Measurements from ENCODE around the gene SLC35E2B. TPM values are rescaled to one million over a fixed set of nuclear protein-coding genes. Genes with fewer than 3 reads are reported as not detected.
A peak's percentile ranks its signal among the peaks of the same experiment; 100 is the strongest.

Gene SLC35E2B
- total and polyA plus RNA-seq, 2 donors (not counting 1 experiment from before 2014, with no cell fraction given) = 17.5 to 55.8 TPM

GRCh38 chr1:1616838-1617237 lies 75.8 kb downstream of the SLC35E2B start:
- Histone ChIP-seq H3K79me2 (ENCODE audit: control insufficient read depth, insufficient read depth, low read length) (peaks cover 20% of the 10 kb centered on the region), H3K4me1 (ENCODE audit: control insufficient read depth, extremely low read depth, insufficient read depth, low read length) (peaks cover 10% of the 10 kb centered on the region), H2AFZ (ENCODE audit: low read length) (no peak overlapping the region), H3K9ac (ENCODE audit: insufficient read depth, low read length) (no peak overlapping the region), H3K4me3 (replicated peaks in 1 of 4; ENCODE audit: control extremely low read depth in 1 of 4, insufficient read depth in 1 of 4, low read depth in 3 of 4, low read length in 4 of 4) (peak overlapping the region; percentile 58 to 98 (median 87)), H3K36me3 (ENCODE audit: control insufficient read depth, insufficient read depth, low read length) (peaks cover 4% of the 10 kb centered on the region), H3K9me3 (ENCODE audit: control insufficient read depth, insufficient read depth, low read depth, low read length) (no peaks in the 10 kb centered on the region), H3K27me3 (ENCODE audit: control insufficient read depth, insufficient read depth, low read length) (no peaks in the 10 kb centered on the region), H3K4me2 (ENCODE audit: extremely low read depth, insufficient read depth, low read length) (peak overlapping the region; percentile 88), H4K20me1 (ENCODE audit: control insufficient read depth, extremely low read depth, insufficient read depth, low read length) (no peaks in the 10 kb centered on the region), H3K27ac (ENCODE audit: insufficient read depth, low read length) (no peak overlapping the region)
- TF ChIP-seq EZH2 (IDR thresholded peaks at IDR 0.05; ENCODE audit: low read length, missing control alignments) (no peak), CTCF (conservative IDR thresholded peaks at IDR 0.05 in 1 of 2, IDR thresholded peaks at IDR 0.05 in 1 of 2; ENCODE audit: low read depth in 1 of 2, low read length in 2 of 2) (no peak)
- DNase-seq (ENCODE audit: low read depth in 2 of 2) = no peak

- Histone ChIP-seq H3K79me2 (ENCODE audit: control insufficient read depth, insufficient read depth, low read length) (peaks cover 20% of the 10 kb centered on the region), H3K9me3 (ENCODE audit: control insufficient read depth, insufficient read depth, low read depth, low read length) (no peaks in the 10 kb centered on the region), H3K36me3 (ENCODE audit: control insufficient read depth, insufficient read depth, low read length) (peaks cover 4% of the 10 kb centered on the region), H2AFZ (ENCODE audit: low read length) (peak overlapping the region; percentile 55), H4K20me1 (ENCODE audit: control insufficient read depth, extremely low read depth, insufficient read depth, low read length) (no peaks in the 10 kb centered on the region), H3K9ac (ENCODE audit: insufficient read depth, low read length) (peak overlapping the region; percentile 100), H3K4me2 (ENCODE audit: extremely low read depth, insufficient read depth, low read length) (peak overlapping the region; percentile 88), H3K4me1 (ENCODE audit: control insufficient read depth, extremely low read depth, insufficient read depth, low read length) (peaks cover 10% of the 10 kb centered on the region), H3K4me3 (replicated peaks in 1 of 4; ENCODE audit: control extremely low read depth in 1 of 4, insufficient read depth in 1 of 4, low read depth in 3 of 4, low read length in 4 of 4) (peak overlapping the region; percentile 58 to 98 (median 87)), H3K27ac (ENCODE audit: insufficient read depth, low read length) (peak overlapping the region; percentile 100), H3K27me3 (ENCODE audit: control insufficient read depth, insufficient read depth, low read length) (no peaks in the 10 kb centered on the region)
- DNase-seq (ENCODE audit: low read depth in 2 of 2) = peak in 1 of 2 donors; percentile 37
- TF ChIP-seq EZH2 (IDR thresholded peaks at IDR 0.05; ENCODE audit: low read length, missing control alignments) (no peak), CTCF (conservative IDR thresholded peaks at IDR 0.05 in 1 of 2, IDR thresholded peaks at IDR 0.05 in 1 of 2; ENCODE audit: low read depth in 1 of 2, low read length in 2 of 2) (no peak)
These were observed 76.4 kb downstream of the SLC35E2B start for GRCh38 chr1:1616045-1616790.

- Histone ChIP-seq H3K27ac (ENCODE audit: insufficient read depth, low read length) (peak within 1 kb of the TSS; percentile 100), H3K4me1 (ENCODE audit: control insufficient read depth, extremely low read depth, insufficient read depth, low read length) (peaks cover 10% of the 10 kb centered on the region), H3K9ac (ENCODE audit: insufficient read depth, low read length) (peak within 1 kb of the TSS; percentile 100), H4K20me1 (ENCODE audit: control insufficient read depth, extremely low read depth, insufficient read depth, low read length) (no peaks in the 10 kb centered on the region), H3K9me3 (ENCODE audit: control insufficient read depth, insufficient read depth, low read depth, low read length) (no peaks in the 10 kb centered on the region), H3K36me3 (ENCODE audit: control insufficient read depth, insufficient read depth, low read length) (peaks cover 4% of the 10 kb centered on the region), H3K27me3 (ENCODE audit: control insufficient read depth, insufficient read depth, low read length) (no peaks in the 10 kb centered on the region), H3K79me2 (ENCODE audit: control insufficient read depth, insufficient read depth, low read length) (peaks cover 20% of the 10 kb centered on the region), H3K4me3 (replicated peaks in 1 of 4; ENCODE audit: control extremely low read depth in 1 of 4, insufficient read depth in 1 of 4, low read depth in 3 of 4, low read length in 4 of 4) (peak within 1 kb of the TSS; percentile 73 to 98 (median 87)), H3K4me2 (ENCODE audit: extremely low read depth, insufficient read depth, low read length) (peak within 1 kb of the TSS; percentile 92), H2AFZ (ENCODE audit: low read length) (peak within 1 kb of the TSS; percentile 55)
- TF ChIP-seq CTCF (conservative IDR thresholded peaks at IDR 0.05 in 1 of 2, IDR thresholded peaks at IDR 0.05 in 1 of 2; ENCODE audit: low read depth in 1 of 2, low read length in 2 of 2) (no peak), EZH2 (IDR thresholded peaks at IDR 0.05; ENCODE audit: low read length, missing control alignments) (no peak)
- peak; percentile 90 to 94 for DNase-seq (ENCODE audit: low read depth in 2 of 2)
These were observed 77.1 kb downstream of the SLC35E2B start, which contains the start of gene MIB2 for GRCh38 chr1:1615256-1616044. MIB2 (plus strand) TSS chr1:1615500; CDS start chr1:1623453, 7,953 bp downstream.
